Endothelial cell of umbilical vein (primary cell): ENCODE data around the gene JADE3.

Source experiments
- POLR2A ChIP-seq: IDR thresholded peaks from 2 replicates; pipeline ENCODE4 v1.6.1; 2012; ENCODE audit warnings: low read depth, mild to moderate bottlenecking, control low read depth, low read length
- POLR2AphosphoS5 ChIP-seq: IDR thresholded peaks from 2 replicates; pipeline ENCODE4 v1.6.1; 2012; ENCODE audit warnings: low read depth, mild to moderate bottlenecking, control low read depth, low read length, moderate library complexity; ENCODE audit not compliant: insufficient read depth
- TF ChIP-seq, protein P1 (sequence below), 2 donors: IDR thresholded peaks; 1 replicate in 1 of 2; 2 replicates in 1 of 2; pipeline ENCODE4 v1.5.1; 2011; ENCODE audit warnings: low read length in 2 of 2, mild to moderate bottlenecking in 2 of 2, moderate library complexity in 2 of 2, control low read depth in 1 of 2, inconsistent platforms in 1 of 2, low read depth in 1 of 2; ENCODE audit not compliant: insufficient read depth in 1 of 2; ENCODE audit errors: extremely low read depth in 1 of 2

DNA sequence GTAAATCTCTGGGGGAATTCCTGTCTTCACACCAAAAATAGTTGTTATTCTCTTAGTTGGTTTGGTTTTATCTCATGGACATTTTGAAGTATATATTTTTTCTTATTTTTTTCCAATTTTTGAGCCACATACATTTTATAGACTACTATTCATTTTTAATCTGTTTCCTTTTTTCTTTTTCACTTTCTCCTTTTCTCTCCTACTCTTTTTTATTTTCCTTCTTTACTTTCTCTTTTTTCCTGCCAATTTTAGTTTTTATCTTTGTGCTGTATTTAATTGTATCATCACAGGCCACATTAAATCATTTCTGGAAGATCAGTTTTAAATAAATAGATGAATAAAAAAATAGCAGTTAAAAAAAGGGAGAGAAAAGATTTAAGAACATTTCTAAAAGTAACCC, 14.0 kb upstream of the JADE3 start:
- TF ChIP-seq, protein P1, sequence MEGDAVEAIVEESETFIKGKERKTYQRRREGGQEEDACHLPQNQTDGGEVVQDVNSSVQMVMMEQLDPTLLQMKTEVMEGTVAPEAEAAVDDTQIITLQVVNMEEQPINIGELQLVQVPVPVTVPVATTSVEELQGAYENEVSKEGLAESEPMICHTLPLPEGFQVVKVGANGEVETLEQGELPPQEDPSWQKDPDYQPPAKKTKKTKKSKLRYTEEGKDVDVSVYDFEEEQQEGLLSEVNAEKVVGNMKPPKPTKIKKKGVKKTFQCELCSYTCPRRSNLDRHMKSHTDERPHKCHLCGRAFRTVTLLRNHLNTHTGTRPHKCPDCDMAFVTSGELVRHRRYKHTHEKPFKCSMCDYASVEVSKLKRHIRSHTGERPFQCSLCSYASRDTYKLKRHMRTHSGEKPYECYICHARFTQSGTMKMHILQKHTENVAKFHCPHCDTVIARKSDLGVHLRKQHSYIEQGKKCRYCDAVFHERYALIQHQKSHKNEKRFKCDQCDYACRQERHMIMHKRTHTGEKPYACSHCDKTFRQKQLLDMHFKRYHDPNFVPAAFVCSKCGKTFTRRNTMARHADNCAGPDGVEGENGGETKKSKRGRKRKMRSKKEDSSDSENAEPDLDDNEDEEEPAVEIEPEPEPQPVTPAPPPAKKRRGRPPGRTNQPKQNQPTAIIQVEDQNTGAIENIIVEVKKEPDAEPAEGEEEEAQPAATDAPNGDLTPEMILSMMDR (IDR thresholded peaks at IDR 0.05; ENCODE audit: extremely low read depth in 1 of 2, insufficient read depth in 1 of 2, low read depth in 1 of 2, low read length in 2 of 2), result no peak
- no peak for TF ChIP-seq POLR2A
- TF ChIP-seq POLR2AphosphoS5, result no peak
